GM12878 (cell line): ENCODE data around the gene WDR91. TPM values are rescaled to one million over a fixed set of nuclear protein-coding genes. Genes with fewer than 3 reads are reported as not detected.

Experiments
- ATAC-seq: fragments of 200-7000 bp; cut with Tn5 transposase; 3 replicates; pipeline ENCODE4 v1.9.1; 2020; ENCODE audit warnings: mild to moderate bottlenecking, moderate library complexity
- BruUV-seq: library from RNA; stranded (reverse); fragments of 400-500 nt; replicated peaks from 2 replicates; lab custom pipeline; 2021; lab: Mats Ljungman, UMichigan
- CTCF ChIA-PET: fragments of 300-600 bp; sonication (Branson Sonifier 250); formaldehyde crosslinking; extraction: SDS; loops from one replicate; lab custom pipeline; 2021; ENCODE audit warnings: inconsistent platforms; lab: Yijun Ruan, JAX
- POLR2A ChIA-PET: fragments of 350-600 bp; formaldehyde crosslinking; extraction: SDS; loops from one replicate; lab custom pipeline; 2021; ENCODE audit warnings: inconsistent platforms; lab: Charles Lee
- RAD21 ChIA-PET: fragments of 300-600 bp; sonication (Branson Sonifier 250); formaldehyde crosslinking; loops from one replicate; lab custom pipeline; 2023; ENCODE audit warnings: antibody characterized with exemption; ENCODE audit not compliant: unreplicated experiment; lab: Charles Lee
- SMC1A ChIA-PET: fragments of 300-600 bp; sonication (Branson Sonifier 250); formaldehyde crosslinking; loops from one replicate; lab custom pipeline; 2023; ENCODE audit not compliant: unreplicated experiment, uncharacterized antibody; lab: Charles Lee
- DNase-seq: peaks from one replicate; pipeline ENCODE4 v3.0.0-alpha.2; 2011; ENCODE audit warnings: low read depth, low spot score
- FAIRE-seq: peaks from 3 replicates; lab custom pipeline; 2011; peaks lifted over from hg19 to GRCh38; lab: Jason Lieb, UNC
- H2AFZ ChIP-seq: 2 replicates; pipeline ENCODE4 v1.6.0; 2011; ENCODE audit warnings: low read depth, low read length, control low read depth; ENCODE audit not compliant: control insufficient read depth
- H3K27ac ChIP-seq: 2 replicates; pipeline ENCODE4 v1.5.1; 2011; ENCODE audit warnings: control low read depth; ENCODE audit not compliant: control insufficient read depth, insufficient read depth
- H3K27me3 ChIP-seq, 2 experiments: replicated peaks in 1 of 2; 2 replicates each; pipeline versions ENCODE4 v1.6.0 to v1.6.1; 2011; ENCODE audit warnings: low read length in 1 of 2; ENCODE audit not compliant: control insufficient read depth in 2 of 2, insufficient read depth in 2 of 2
- H3K36me3 ChIP-seq, 2 experiments: 2 replicates each; pipeline ENCODE4 v1.5.1; 2011; ENCODE audit warnings: low read length in 1 of 2; ENCODE audit not compliant: control insufficient read depth in 2 of 2, insufficient read depth in 2 of 2
- H3K4me1 ChIP-seq: 2 replicates; pipeline ENCODE4 v1.6.1; 2011; ENCODE audit warnings: mild to moderate bottlenecking, low read length, moderate library complexity, mixed read lengths; ENCODE audit not compliant: control insufficient read depth, insufficient read depth
- H3K4me2 ChIP-seq: 2 replicates; pipeline ENCODE4 v1.6.0; 2011; ENCODE audit warnings: control low read depth; ENCODE audit not compliant: control insufficient read depth, insufficient read depth
- H3K4me3 ChIP-seq: fragments of 200-600 bp; sonication (generic); 2 replicates; pipeline ENCODE4 v1.5.1; 2016
- H3K79me2 ChIP-seq: 2 replicates; pipeline ENCODE4 v1.6.0; 2011; ENCODE audit warnings: low read length; ENCODE audit not compliant: control insufficient read depth, insufficient read depth
- H3K9ac ChIP-seq: 2 replicates; pipeline ENCODE4 v1.8.0; 2011; ENCODE audit warnings: low read length, control low read depth, mixed read lengths; ENCODE audit not compliant: control insufficient read depth, insufficient read depth
- H3K9me3 ChIP-seq: replicated peaks from 3 replicates; pipeline ENCODE4 v1.5.1; 2011; ENCODE audit warnings: mild to moderate bottlenecking, low read length; ENCODE audit not compliant: control insufficient read depth, insufficient read depth
- H4K20me1 ChIP-seq: 2 replicates; pipeline ENCODE4 v1.6.0; 2011; ENCODE audit not compliant: control insufficient read depth, insufficient read depth
- E2F8 ChIP-seq: fragments of 450-650 bp; IDR thresholded peaks from 2 replicates; pipeline ENCODE4 v1.6.1; 2018; ENCODE audit warnings: mild to moderate bottlenecking, low read depth, moderate library complexity; ENCODE audit not compliant: partially characterized antibody
- MLLT1 ChIP-seq: fragments of 450-650 bp; IDR thresholded peaks from 2 replicates; pipeline ENCODE4 v1.6.1; 2016; ENCODE audit warnings: mild to moderate bottlenecking
- POU2F2 ChIP-seq: IDR thresholded peaks from 3 replicates; pipeline ENCODE4 v1.6.1; 2011; ENCODE audit warnings: low read depth, mild to moderate bottlenecking, low read length, borderline replicate concordance
- PRDM15 ChIP-seq: fragments of 450-650 bp; formaldehyde crosslinking; IDR thresholded peaks from 2 replicates; pipeline ENCODE4 v1.4.0; 2020; ENCODE audit warnings: mild to moderate bottlenecking, moderate library complexity
- SIN3A ChIP-seq: IDR thresholded peaks from 2 replicates; pipeline ENCODE4 v1.6.1; 2012; ENCODE audit warnings: low read depth, low read length, improper control_type of control experiment
- SPI1 ChIP-seq: IDR thresholded peaks from 2 replicates; pipeline ENCODE4 v1.6.1; 2011; ENCODE audit warnings: low read depth, mild to moderate bottlenecking, low read length, moderate library complexity, borderline replicate concordance; ENCODE audit not compliant: insufficient read depth
- ZBTB4 ChIP-seq: fragments of 450-650 bp; formaldehyde crosslinking; IDR thresholded peaks from 2 replicates; pipeline ENCODE4 v1.4.0; 2022; ENCODE audit warnings: mild to moderate bottlenecking, moderate library complexity
- WGBS: methylation state at CpG from one replicate; pipeline ENCODE4 v1.1.6; 2016; ENCODE audit warnings: low lambda C conversion rate; ENCODE audit not compliant: insufficient replicate concordance, insufficient coverage; ENCODE audit errors: missing lambda C conversion rate; 5-methylcytosine and 5-hydroxymethylcytosine counted together
- in situ Hi-C: fragments of 300-500 bp; cut with MboI; formaldehyde crosslinking; loops from 9 replicates; pipeline ENCODE4 v1.14.3; 2018; ENCODE audit warnings: mixed read lengths
- intact Hi-C: fragments of 100-400 bp; cut with micrococcal nuclease; formaldehyde crosslinking; loops from one replicate; pipeline ENCODE4 v1.14.2; 2022; ENCODE audit not compliant: unreplicated experiment
- polyA plus RNA-seq, 11 experiments: library from polyadenylated mRNA; depleted of rRNA in 4 of 11; unstranded in 6 of 11; stranded (reverse) in 5 of 11; fragments of >200 nt; fragmentation: Nextera tagmentation in 4 of 11; fragmentation: Illumina TruSeq in 1 of 11; extraction: Ambion mirVana in 4 of 11; extraction: Trizol in 1 of 11; gene quantifications; 1 replicate in 1 of 11; 2 replicates in 10 of 11; pipeline versions ENCODE4 v1.2.1 to v1.2.3, GENCODE V29; 2011 to 2016; ENCODE audit warnings: inconsistent platforms in 2 of 11, missing spikeins in 2 of 11, low read depth in 1 of 11
- total RNA-seq, 4 experiments: library from RNA; depleted of rRNA in 3 of 4; stranded (reverse); fragments of >200 nt in 3 of 4; fragmentation: Illumina TruSeq in 1 of 4; extraction: Trizol in 1 of 4; gene quantifications; 2 replicates each; pipeline versions ENCODE4 v1.2.1 to v1.2.3, GENCODE V29; 2013 to 2021

The WDR91 gene
- total and polyA plus RNA-seq, 10 of the 15 experiments (the other 5 are each of a cell fraction or from before 2014, with no cell fraction given): 7.6 to 83.3 (median 16.5) TPM

GRCh38 chr7:135169964-135170273 is 41.4 kb downstream of the WDR91 start:
- Histone ChIP-seq H4K20me1 (no peaks in the 10 kb centered on the region; the same call in 1 of the 2 replicates), H3K4me2 (peak overlapping the region; percentile 99), H2AFZ (no peak overlapping the region; the same call in 1 of the 2 replicates), H3K27me3 (no peaks in the 10 kb centered on the region), H3K27ac (peak overlapping the region; percentile 96), H3K9ac (peak overlapping the region; percentile 73), H3K36me3 (peaks cover 25 to 26% of the 10 kb centered on the region in 2 experiments), H3K4me3 (peak overlapping the region; percentile 84), H3K79me2 (peaks cover 70% of the 10 kb centered on the region), H3K4me1 (peaks cover 24% of the 10 kb centered on the region), H3K9me3 (no peaks in the 10 kb centered on the region)
- no TSS peak for BruUV-seq
- FAIRE-seq (no peak), ATAC-seq (peak; percentile 32), DNase-seq (no peak)
- intact Hi-C loops: loop anchor here (1.0 to 5.0 kb wide), 5 partner anchors 22 to 537 kb away; partner anchors contain the start of genes AGBL3, BPGM and TMEM140
- 1% methylated on average over 17 of the region's 17 CpGs for WGBS
- RAD21 ChIA-PET: interaction anchor here (0.8 to 11.6 kb wide), 21 partner anchors 9 to 621 kb away, joined by 3 to 151 read pairs (median 6); partner anchors contain the start of genes AGBL3, AKR1B15, TMEM140 and WDR91
- in situ Hi-C loops: loop anchor here (5.0 to 10.0 kb wide), 2 partner anchors 178 to 525 kb away; partner anchors contain the start of gene BPGM
- POLR2A ChIA-PET: interaction anchor here (1.1 to 15.9 kb wide), 9 partner anchors 10 to 225 kb away, joined by 3 to 169 read pairs (median 26); partner anchors contain the start of genes AGBL3, TMEM140 and WDR91
- CTCF ChIA-PET: interaction anchor here (0.6 to 12.2 kb wide), 26 partner anchors 10 to 536 kb away, joined by 3 to 157 read pairs (median 5); partner anchors contain the start of genes AGBL3, BPGM, TMEM140 and WDR91
- SMC1A ChIA-PET: interaction anchor here (0.8 to 13.1 kb wide), 27 partner anchors 10 to 535 kb away, joined by 3 to 158 read pairs (median 5); partner anchors contain the start of genes AGBL3, TMEM140 and WDR91
- peak; percentile 73; the same call in 1 of the 2 replicates for TF ChIP-seq SPI1
- TF ChIP-seq E2F8: peak; percentile 40
- no peak for TF ChIP-seq ZBTB4 (CRISPR knock-in tag)
- 0 out of 2 replicates have a peak, but pooled peaks have one; percentile 3 for TF ChIP-seq SIN3A
- TF ChIP-seq POU2F2: no peak
- TF ChIP-seq MLLT1: 0 out of 2 replicates have a peak, but pooled peaks have one; percentile 5
- no peak for TF ChIP-seq PRDM15 (CRISPR knock-in tag)
